Activated T-helper 17 cell treated with anti-CD3 and anti-CD28 coated beads, Interleukin-2, amount 50 U/mL, for 72 hours (primary cell): ENCODE measurements around the gene ZNF785. TPM values are rescaled to one million over a fixed set of nuclear protein-coding genes. Genes with fewer than 3 reads are reported as not detected.

ENCODE experiments used
- ATAC-seq: fragments of 150-1000 bp; cut with Tn5 transposase; replicated peaks from 2 replicates; pipeline ENCODE4 v1.10.0; 2021; ENCODE audit warnings: mild to moderate bottlenecking, moderate library complexity
- H3K27ac Mint-ChIP-seq: one replicate; pipeline ENCODE4 v1.8.0; 2022; ENCODE audit warnings: mixed read lengths
- H3K27me3 Mint-ChIP-seq: one replicate; pipeline ENCODE4 v1.8.0; 2022; ENCODE audit warnings: mixed read lengths
- H3K36me3 Mint-ChIP-seq: one replicate; pipeline ENCODE4 v1.8.0; 2022; ENCODE audit warnings: low read depth, mild to moderate bottlenecking, mixed read lengths
- H3K4me1 Mint-ChIP-seq: one replicate; pipeline ENCODE4 v1.8.0; 2022; ENCODE audit warnings: mixed read lengths
- H3K4me3 Mint-ChIP-seq: one replicate; pipeline ENCODE4 v1.8.0; 2022; ENCODE audit warnings: mild to moderate bottlenecking, mixed read lengths
- H3K9me3 Mint-ChIP-seq: one replicate; pipeline ENCODE4 v1.8.0; 2022; ENCODE audit warnings: mixed read lengths
- total RNA-seq, 2 donors: library from RNA; stranded (reverse); gene quantifications; one replicate each; pipeline ENCODE4 v1.2.3, GENCODE V29; 2022

Gene ZNF785
- total RNA-seq, 2 donors from 2014 or later, result 10.5 to 15.5 TPM

GRCh38 chr16:30532285-30533145 lies 53.0 kb downstream of the ZNF785 start:
- ATAC-seq, result no peak
- Mint-ChIP-seq H3K27ac (no peak overlapping the region), H3K4me1 (peaks cover 5% of the 10 kb centered on the region), H3K9me3 (no peaks in the 10 kb centered on the region), H3K27me3 (no peaks in the 10 kb centered on the region), H3K36me3 (peaks cover 57% of the 10 kb centered on the region), H3K4me3 (peak overlapping the region; percentile 99)

Other genes with a start within 250 kb of the ZNF785 start
- gene CD2BP2, start 230.4 kb downstream of the ZNF785 start, total RNA-seq, result 10 to 100 TPM; 51.0 to 69.9 TPM
- 10 to 100 TPM; 49.7 to 64.2 TPM for gene TBC1D10B, start 215.2 kb downstream of the ZNF785 start, total RNA-seq
- 1 to 10 TPM in 1 of 2 donors, not detected in 1; 1.6 TPM for gene MYL11, start 210.9 kb downstream of the ZNF785 start, total RNA-seq
- gene SEPTIN1, start 203.1 kb downstream of the ZNF785 start, total RNA-seq, result 100 to 1,000 TPM; 198 to 216 TPM
- gene ZNF48, start 190.3 kb downstream of the ZNF785 start, total RNA-seq, result 10 to 100 TPM; 10.2 to 10.5 TPM
- gene ZNF771, start 178.1 kb downstream of the ZNF785 start, total RNA-seq, result 1 to 10 TPM; 5.1 to 5.2 TPM
- 100 to 1,000 TPM in 1 of 2 donors, 10 to 100 TPM in 1; 60.9 to 173 TPM for gene DCTPP1, start 155.7 kb downstream of the ZNF785 start, total RNA-seq
- 10 to 100 TPM; 48.9 to 79.1 TPM for gene SEPHS2, start 139.8 kb downstream of the ZNF785 start, total RNA-seq
- 100 to 1,000 TPM; 319 to 344 TPM for gene ITGAL, start 113.0 kb downstream of the ZNF785 start, total RNA-seq
- 1 to 10 TPM; 3.7 to 5.3 TPM for gene ZNF768, start 59.1 kb downstream of the ZNF785 start, total RNA-seq
- 10 to 100 TPM in 1 of 2 donors, 1 to 10 TPM in 1; 6.9 to 12.9 TPM for gene ZNF747, start 50.8 kb downstream of the ZNF785 start, total RNA-seq
- gene ZNF764, start 27.3 kb downstream of the ZNF785 start, total RNA-seq, result 10 to 100 TPM; 13.8 to 14.1 TPM
- gene ZNF688, start 14.0 kb downstream of the ZNF785 start, total RNA-seq, result 1 to 10 TPM; 7.3 to 9.7 TPM
- gene ZNF689, start 24.7 kb upstream of the ZNF785 start, total RNA-seq, result 10 to 100 TPM in 1 of 2 donors, 1 to 10 TPM in 1; 5.9 to 12.1 TPM
- 10 to 100 TPM; 76.6 to 97.5 TPM for gene PRR14, start 65.3 kb upstream of the ZNF785 start, total RNA-seq
- gene FBRS, start 72.7 kb upstream of the ZNF785 start, total RNA-seq, result 100 to 1,000 TPM in 1 of 2 donors, 10 to 100 TPM in 1; 92.6 to 140 TPM
- 10 to 100 TPM; 63.6 to 86.7 TPM for gene SRCAP, start 113.5 kb upstream of the ZNF785 start, total RNA-seq
- 10 to 100 TPM; 30.0 to 43.3 TPM for gene PHKG2, start 162.7 kb upstream of the ZNF785 start, total RNA-seq
- gene CFAP119, start 176.4 kb upstream of the ZNF785 start, total RNA-seq, result 1 to 10 TPM; 2.9 TPM
- 10 to 100 TPM; 90.7 to 95.1 TPM for gene RNF40, start 176.6 kb upstream of the ZNF785 start, total RNA-seq
- gene ZNF629, start 201.5 kb upstream of the ZNF785 start, total RNA-seq, result under 1 TPM; 0.28 to 0.48 TPM